MM.1S (cell line): ENCODE measurements around the gene FGFBP1.

ENCODE experiments used
- DNase-seq: peaks from one replicate; pipeline ENCODE4 v3.0.0-alpha.2; 2015
- H2AFZ ChIP-seq: fragments of 300-600 bp; sonication (generic); 2 replicates; pipeline ENCODE4 v1.6.0; 2016; ENCODE audit warnings: antibody characterized with exemption, low read length
- H3F3A ChIP-seq: fragments of 300-600 bp; sonication (generic); 2 replicates; pipeline ENCODE4 v1.6.1; 2016; ENCODE audit warnings: mild to moderate bottlenecking, antibody characterized with exemption, low read length, moderate library complexity, mixed read lengths; ENCODE audit not compliant: insufficient read depth
- H3K27ac ChIP-seq: fragments of 300-600 bp; sonication (generic); 2 replicates; pipeline ENCODE4 v1.5.1; 2016; ENCODE audit warnings: mild to moderate bottlenecking, low read length
- H3K27me3 ChIP-seq: fragments of 300-600 bp; sonication (generic); replicated peaks from 2 replicates; pipeline ENCODE4 v1.6.0; 2016; ENCODE audit warnings: low read length; ENCODE audit not compliant: insufficient read depth
- H3K36me3 ChIP-seq: fragments of 300-600 bp; sonication (generic); replicated peaks from 2 replicates; pipeline ENCODE4 v1.6.1; 2016; ENCODE audit warnings: mild to moderate bottlenecking, low read length, mixed read lengths; ENCODE audit not compliant: insufficient read depth
- H3K4me1 ChIP-seq: fragments of 300-600 bp; sonication (generic); 2 replicates; pipeline ENCODE4 v1.6.1; 2016; ENCODE audit warnings: low read length, mixed read lengths
- H3K4me2 ChIP-seq: fragments of 300-600 bp; sonication (generic); 2 replicates; pipeline ENCODE4 v1.6.0; 2016; ENCODE audit warnings: low read depth, low read length
- H3K4me3 ChIP-seq: fragments of 300-600 bp; sonication (generic); 2 replicates; pipeline ENCODE4 v1.5.1; 2016; ENCODE audit warnings: low read length, mixed read lengths
- H3K79me2 ChIP-seq: fragments of 300-600 bp; sonication (generic); 2 replicates; pipeline ENCODE4 v1.6.1; 2016; ENCODE audit warnings: mixed run types, low read length, mixed read lengths
- H3K9ac ChIP-seq: fragments of 300-600 bp; sonication (generic); 2 replicates; pipeline ENCODE4 v1.6.1; 2016; ENCODE audit warnings: low read length, mixed read lengths
- H3K9me2 ChIP-seq: fragments of 300-600 bp; sonication (generic); replicated peaks from 2 replicates; pipeline ENCODE4 v1.6.1; 2016; ENCODE audit warnings: mild to moderate bottlenecking, low read length, mixed read lengths; ENCODE audit not compliant: insufficient read depth
- H3K9me3 ChIP-seq: fragments of 300-600 bp; sonication (generic); replicated peaks from 2 replicates; pipeline ENCODE4 v1.6.1; 2016; ENCODE audit warnings: mild to moderate bottlenecking, low read length, mixed read lengths; ENCODE audit not compliant: insufficient read depth
- H4K20me1 ChIP-seq: fragments of 300-600 bp; sonication (generic); 2 replicates; pipeline ENCODE4 v1.6.1; 2016; ENCODE audit warnings: mild to moderate bottlenecking, low read length, moderate library complexity, mixed read lengths; ENCODE audit not compliant: insufficient read depth
- EZH2 ChIP-seq: fragments of 300-600 bp; sonication (generic); optimal IDR thresholded peaks from 2 replicates; pipeline ENCODE3; 2017; ENCODE audit warnings: low read depth, mild to moderate bottlenecking, antibody characterized with exemption, low read length, mixed read lengths
- EZH2phosphoT487 ChIP-seq: fragments of 300-600 bp; sonication (generic); IDR thresholded peaks from 2 replicates; pipeline ENCODE4 v1.6.1; 2018; ENCODE audit warnings: antibody characterized with exemption, low read length
- TF ChIP-seq, protein P1 (sequence below): fragments of 300-600 bp; sonication (generic); IDR thresholded peaks from 2 replicates; pipeline ENCODE4 v1.5.1; 2016; ENCODE audit warnings: antibody characterized with exemption, low read length, mixed read lengths

FGFBP1 gene

DNA sequence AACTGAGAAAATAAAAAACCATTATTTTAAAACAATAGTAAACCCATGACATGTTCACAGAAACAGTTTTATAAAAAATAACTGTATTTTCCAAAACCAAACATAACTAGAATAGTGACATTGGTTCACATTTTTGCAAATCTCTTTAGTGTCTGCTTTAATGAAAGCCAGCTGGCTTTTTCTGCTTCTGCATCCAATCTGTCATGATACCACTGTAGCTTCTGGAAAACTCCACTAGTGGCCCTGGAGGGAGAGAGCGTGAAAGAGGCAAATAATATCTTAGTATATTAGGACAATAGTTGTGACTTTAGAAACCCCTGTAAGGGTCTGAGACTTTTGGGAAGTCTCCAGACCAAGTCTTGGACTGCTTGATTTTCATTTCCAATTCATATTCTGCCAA is 31.1 kb downstream of the FGFBP1 start:
- Histone ChIP-seq H3K79me2 (no peaks in the 10 kb centered on the region), H3K4me2 (no peak overlapping the region), H3K9ac (no peak overlapping the region), H2AFZ (no peak overlapping the region), H3K27ac (no peak overlapping the region), H3K9me3 (no peaks in the 10 kb centered on the region), H3F3A (no peaks in the 10 kb centered on the region), H3K36me3 (no peaks in the 10 kb centered on the region), H3K4me1 (no peaks in the 10 kb centered on the region), H4K20me1 (no peaks in the 10 kb centered on the region), H3K27me3 (no peaks in the 10 kb centered on the region), H3K9me2 (no peaks in the 10 kb centered on the region), H3K4me3 (no peak overlapping the region)
- no peak for TF ChIP-seq EZH2phosphoT487
- no peak for TF ChIP-seq EZH2
- TF ChIP-seq, protein P1, sequence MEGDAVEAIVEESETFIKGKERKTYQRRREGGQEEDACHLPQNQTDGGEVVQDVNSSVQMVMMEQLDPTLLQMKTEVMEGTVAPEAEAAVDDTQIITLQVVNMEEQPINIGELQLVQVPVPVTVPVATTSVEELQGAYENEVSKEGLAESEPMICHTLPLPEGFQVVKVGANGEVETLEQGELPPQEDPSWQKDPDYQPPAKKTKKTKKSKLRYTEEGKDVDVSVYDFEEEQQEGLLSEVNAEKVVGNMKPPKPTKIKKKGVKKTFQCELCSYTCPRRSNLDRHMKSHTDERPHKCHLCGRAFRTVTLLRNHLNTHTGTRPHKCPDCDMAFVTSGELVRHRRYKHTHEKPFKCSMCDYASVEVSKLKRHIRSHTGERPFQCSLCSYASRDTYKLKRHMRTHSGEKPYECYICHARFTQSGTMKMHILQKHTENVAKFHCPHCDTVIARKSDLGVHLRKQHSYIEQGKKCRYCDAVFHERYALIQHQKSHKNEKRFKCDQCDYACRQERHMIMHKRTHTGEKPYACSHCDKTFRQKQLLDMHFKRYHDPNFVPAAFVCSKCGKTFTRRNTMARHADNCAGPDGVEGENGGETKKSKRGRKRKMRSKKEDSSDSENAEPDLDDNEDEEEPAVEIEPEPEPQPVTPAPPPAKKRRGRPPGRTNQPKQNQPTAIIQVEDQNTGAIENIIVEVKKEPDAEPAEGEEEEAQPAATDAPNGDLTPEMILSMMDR = no peak
- no peak for DNase-seq

- Histone ChIP-seq H3K4me2 (no peak overlapping the region), H3K9ac (no peak overlapping the region), H3K79me2 (no peaks in the 10 kb centered on the region), H3K36me3 (no peaks in the 10 kb centered on the region), H3K4me3 (no peak overlapping the region), H3K27me3 (no peaks in the 10 kb centered on the region), H3K9me3 (no peaks in the 10 kb centered on the region), H3K27ac (no peak overlapping the region), H3K4me1 (no peaks in the 10 kb centered on the region), H3K9me2 (no peaks in the 10 kb centered on the region), H3F3A (no peaks in the 10 kb centered on the region), H4K20me1 (no peaks in the 10 kb centered on the region), H2AFZ (no peak overlapping the region)
- no peak for DNase-seq
- no peak for TF ChIP-seq EZH2
- TF ChIP-seq EZH2phosphoT487 = no peak
- TF ChIP-seq, protein P1 = no peak
Observed at GRCh38 chr4:15906020-15906443, 32.5 kb downstream of the FGFBP1 start.

DNA sequence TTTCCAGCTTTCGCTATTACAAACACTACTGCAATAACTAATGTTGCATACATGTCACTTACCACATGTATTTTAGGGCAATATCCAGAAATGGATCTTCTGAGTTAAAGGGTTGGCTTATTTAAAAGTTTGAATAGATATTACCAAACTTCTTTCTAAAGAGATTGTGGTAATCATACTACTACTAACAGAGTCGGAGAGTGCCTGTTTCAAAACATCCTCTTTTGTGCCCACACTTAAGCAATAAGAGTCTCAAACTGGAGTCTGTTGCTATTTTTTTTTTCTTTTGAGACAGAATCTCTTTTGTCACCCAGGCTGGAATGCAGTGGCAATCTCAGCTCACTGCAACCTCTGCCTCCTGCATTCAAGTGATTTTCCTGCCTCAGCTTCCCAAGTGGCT is 35.8 kb downstream of the FGFBP1 start:
- H3K9ac ChIP-seq = no peak overlapping the region
- no peaks in the 10 kb centered on the region for H3K79me2 ChIP-seq
- no peak for DNase-seq
- no peaks in the 10 kb centered on the region for H3F3A ChIP-seq
- no peak overlapping the region for H3K4me2 ChIP-seq
- no peaks in the 10 kb centered on the region for H4K20me1 ChIP-seq
- TF ChIP-seq EZH2phosphoT487 (no peak), EZH2 (no peak)
- TF ChIP-seq, protein P1 = no peak
- H3K36me3 ChIP-seq = no peaks in the 10 kb centered on the region
- H2AFZ ChIP-seq = no peak overlapping the region
- H3K4me3 ChIP-seq = no peak overlapping the region
- no peak overlapping the region for H3K27ac ChIP-seq
- no peaks in the 10 kb centered on the region for H3K27me3 ChIP-seq
- H3K9me2 ChIP-seq = no peaks in the 10 kb centered on the region
- no peaks in the 10 kb centered on the region for H3K9me3 ChIP-seq
- H3K4me1 ChIP-seq = no peaks in the 10 kb centered on the region
